ENCODE data around the gene MRTFA.
"Not testable (repeated sequence)": the region's sequence is repeated elsewhere in the genome, so short reads cannot be mapped to it uniquely, and the experiment has no call there.

The MRTFA gene

GRCh38 chr22:40594346-40594745 is 42.2 kb downstream of the MRTFA start:
- DNase-seq: no peak

GRCh38 chr22:40593460-40594273 is 42.9 kb downstream of the MRTFA start:
- DNase-seq: no peak

- DNase-seq: no peak
Observed at GRCh38 chr22:40592352-40593113, 44.0 kb downstream of the MRTFA start.

- DNase-seq: no peak
Observed at GRCh38 chr22:40588726-40589125, 47.8 kb downstream of the MRTFA start.

GRCh38 chr22:40586781-40587180 is 49.7 kb downstream of the MRTFA start:
- no peak for DNase-seq

- peak; percentile 30 for DNase-seq
Observed at GRCh38 chr22:40585310-40585751, 51.2 kb downstream of the MRTFA start.

- not testable (repeated sequence) for DNase-seq
Observed at GRCh38 chr22:40584766-40585165, 51.8 kb downstream of the MRTFA start.

GRCh38 chr22:40583053-40583741 is 53.3 kb downstream of the MRTFA start:
- DNase-seq: no peak

- no peak for DNase-seq
Observed at GRCh38 chr22:40582063-40582462, 54.5 kb downstream of the MRTFA start.

- no peak for DNase-seq
Observed at GRCh38 chr22:40580631-40581030, 55.9 kb downstream of the MRTFA start.

- DNase-seq: no peak
Observed at GRCh38 chr22:40578171-40578570, 58.3 kb downstream of the MRTFA start.

- DNase-seq: no peak
Observed at GRCh38 chr22:40572976-40573375, 63.5 kb downstream of the MRTFA start.

GRCh38 chr22:40571887-40572286 is 64.6 kb downstream of the MRTFA start:
- no peak for DNase-seq

GRCh38 chr22:40567626-40568328 is 68.7 kb downstream of the MRTFA start:
- DNase-seq: no peak

- no peak for DNase-seq
Observed at GRCh38 chr22:40567106-40567505, 69.4 kb downstream of the MRTFA start.

GRCh38 chr22:40560994-40561515 is 75.5 kb downstream of the MRTFA start:
- no peak for DNase-seq

- DNase-seq: no peak
Observed at GRCh38 chr22:40560551-40560950, 76.0 kb downstream of the MRTFA start.

- no peak for DNase-seq
Observed at GRCh38 chr22:40557972-40558371, 78.5 kb downstream of the MRTFA start.

- no peak for DNase-seq
Observed at GRCh38 chr22:40556641-40557040, 79.9 kb downstream of the MRTFA start.

GRCh38 chr22:40554023-40554422 is 82.5 kb downstream of the MRTFA start:
- DNase-seq: not testable (repeated sequence)

- no peak for DNase-seq
Observed at GRCh38 chr22:40553014-40553554, 83.4 kb downstream of the MRTFA start.

- no peak for DNase-seq
Observed at GRCh38 chr22:40552070-40552469, 84.4 kb downstream of the MRTFA start.
